GM10248 (cell line): ENCODE results near the gene EPB41L4B.

Experiments
- CTCF ChIA-PET: fragments of 300-600 bp; sonication (Branson Sonifier 250); formaldehyde crosslinking; extraction: SDS; loops from one replicate; lab custom pipeline; 2021; ENCODE audit warnings: antibody characterized with exemption; lab: Yijun Ruan, JAX
- POLR2A ChIA-PET: fragments of 350-650 bp; sonication (Branson Sonifier 250); formaldehyde crosslinking; extraction: SDS; loops from one replicate; lab custom pipeline; 2020; ENCODE audit warnings: antibody characterized with exemption; lab: Yijun Ruan, JAX
- DNase-seq: peaks from one replicate; pipeline ENCODE4 v3.0.0; 2012; ENCODE audit errors: extremely low spot score
- TF ChIP-seq, protein P1 (sequence below): IDR thresholded peaks from 2 replicates; pipeline ENCODE4 v1.5.1; 2012; ENCODE audit warnings: mild to moderate bottlenecking, low read depth; ENCODE audit errors: extremely low read depth, missing control alignments, control extremely low read depth

Gene EPB41L4B

DNA sequence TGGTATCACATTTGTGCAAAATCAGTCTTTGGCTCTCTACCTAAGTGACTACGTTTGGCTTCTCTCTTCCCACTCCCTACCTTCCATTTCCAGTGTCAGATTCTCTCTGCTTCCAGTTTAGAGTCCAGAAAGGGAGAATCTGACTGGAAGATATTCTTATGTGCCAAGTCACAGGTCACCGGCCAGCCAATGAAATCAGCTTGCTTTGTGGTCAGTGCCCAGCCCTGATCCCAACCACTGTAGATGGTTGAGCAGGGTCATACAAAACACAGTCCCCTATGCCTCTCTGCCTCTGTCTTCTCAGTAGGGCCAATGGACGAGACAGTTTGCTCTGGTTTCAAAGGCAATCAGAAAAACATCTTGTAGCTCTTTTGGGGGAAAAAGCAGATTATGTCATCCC is 15.6 kb upstream of the EPB41L4B start:
- no peak for DNase-seq
- CTCF ChIA-PET: no interaction called here
- POLR2A ChIA-PET: no interaction called here
- TF ChIP-seq, protein P1, sequence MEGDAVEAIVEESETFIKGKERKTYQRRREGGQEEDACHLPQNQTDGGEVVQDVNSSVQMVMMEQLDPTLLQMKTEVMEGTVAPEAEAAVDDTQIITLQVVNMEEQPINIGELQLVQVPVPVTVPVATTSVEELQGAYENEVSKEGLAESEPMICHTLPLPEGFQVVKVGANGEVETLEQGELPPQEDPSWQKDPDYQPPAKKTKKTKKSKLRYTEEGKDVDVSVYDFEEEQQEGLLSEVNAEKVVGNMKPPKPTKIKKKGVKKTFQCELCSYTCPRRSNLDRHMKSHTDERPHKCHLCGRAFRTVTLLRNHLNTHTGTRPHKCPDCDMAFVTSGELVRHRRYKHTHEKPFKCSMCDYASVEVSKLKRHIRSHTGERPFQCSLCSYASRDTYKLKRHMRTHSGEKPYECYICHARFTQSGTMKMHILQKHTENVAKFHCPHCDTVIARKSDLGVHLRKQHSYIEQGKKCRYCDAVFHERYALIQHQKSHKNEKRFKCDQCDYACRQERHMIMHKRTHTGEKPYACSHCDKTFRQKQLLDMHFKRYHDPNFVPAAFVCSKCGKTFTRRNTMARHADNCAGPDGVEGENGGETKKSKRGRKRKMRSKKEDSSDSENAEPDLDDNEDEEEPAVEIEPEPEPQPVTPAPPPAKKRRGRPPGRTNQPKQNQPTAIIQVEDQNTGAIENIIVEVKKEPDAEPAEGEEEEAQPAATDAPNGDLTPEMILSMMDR: no peak

DNA sequence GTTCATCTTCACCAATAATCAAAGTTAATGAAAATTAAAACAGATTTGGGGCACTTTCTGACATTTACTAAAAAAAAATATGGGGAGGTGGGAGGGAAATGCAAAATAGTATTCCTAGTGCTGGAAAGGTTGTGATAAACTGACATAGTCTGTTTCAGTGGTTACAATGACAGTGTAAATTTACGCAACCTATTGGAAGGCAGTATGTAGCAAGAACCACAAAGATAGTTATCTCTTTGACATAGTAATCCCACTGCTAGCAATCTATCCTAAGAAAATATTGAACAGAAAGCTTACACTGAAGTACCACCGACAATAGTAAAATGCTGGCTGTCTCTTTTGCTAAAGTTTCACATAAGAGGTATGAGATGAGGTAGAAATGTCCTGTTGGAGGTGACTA is 15.1 kb upstream of the EPB41L4B start:
- ChIA-PET POLR2A (no interaction called here), CTCF (no interaction called here)
- DNase-seq: no peak

DNA sequence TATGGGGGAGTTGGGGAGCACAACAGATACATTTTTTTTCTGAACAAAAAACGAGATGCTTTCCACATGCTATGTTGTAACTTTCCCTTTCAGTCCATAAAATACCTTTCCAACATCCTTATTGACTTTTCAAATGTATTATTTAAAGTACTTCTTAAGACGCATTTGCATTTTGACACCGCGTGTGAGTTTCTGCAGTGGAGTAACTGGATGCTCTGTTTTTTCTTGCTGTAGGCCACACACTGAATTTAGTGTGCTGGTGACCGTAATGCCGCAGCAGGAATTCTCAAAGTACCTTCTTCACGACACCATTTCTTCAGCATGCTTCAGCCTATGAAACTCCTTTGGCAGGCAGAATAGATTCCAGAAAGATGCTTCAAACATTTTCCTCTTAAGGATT is 14.3 kb upstream of the EPB41L4B start:
- TF ChIP-seq, protein P1: no peak

More for the DNA sequence above, 15.1 kb upstream of the EPB41L4B start:
- TF ChIP-seq, protein P1: no peak

GRCh38 chr9:109331353-109331752 is 10.5 kb upstream of the EPB41L4B start:
- TF ChIP-seq, protein P1: no peak
- POLR2A ChIA-PET: no interaction called here
- DNase-seq: no peak
- CTCF ChIA-PET: interaction anchor here (0.7 kb wide), 1 partner anchor 138 kb away, joined by 3 read pairs; no protein-coding TSS in a partner anchor

More for the DNA sequence above, 14.3 kb upstream of the EPB41L4B start:
- no peak for DNase-seq
- CTCF ChIA-PET: no interaction called here
- POLR2A ChIA-PET: no interaction called here

DNA sequence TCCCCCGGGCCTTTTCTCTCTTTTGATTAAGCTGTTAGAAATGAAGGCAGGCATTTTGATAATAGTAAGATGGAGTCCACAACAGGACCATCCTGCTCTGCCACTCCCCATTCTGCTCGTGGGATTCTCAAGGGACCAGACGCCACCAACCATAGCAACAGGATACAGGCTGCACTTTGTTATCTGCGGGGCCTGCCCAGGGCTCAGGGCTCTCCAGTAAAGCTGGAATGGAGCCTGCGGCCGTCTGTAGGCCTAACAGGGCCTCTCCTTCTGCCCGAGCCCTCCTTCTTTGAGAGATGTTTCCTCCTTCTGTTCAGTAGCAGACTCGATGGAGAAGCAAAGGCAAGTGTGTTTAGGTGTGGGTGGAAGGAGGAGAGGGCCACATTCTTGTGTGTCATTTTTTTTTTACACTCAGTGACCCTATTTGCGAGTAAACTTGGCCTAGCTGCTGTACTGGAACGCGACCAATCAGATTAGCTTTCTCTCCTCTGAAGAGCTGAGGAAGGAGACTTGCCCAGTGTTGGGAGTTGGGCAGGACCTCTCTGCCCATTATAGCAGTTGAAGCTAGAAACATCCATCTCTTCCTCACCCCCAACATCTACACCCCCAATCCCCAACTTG is 8.9 kb upstream of the EPB41L4B start:
- ChIA-PET POLR2A (no interaction called here), CTCF (interaction anchor here (0.7 to 1.7 kb wide), 3 partner anchors 8 to 140 kb away, joined by 3 to 5 read pairs (median 4); no protein-coding TSS in a partner anchor)
- TF ChIP-seq, protein P1: no peak
- no peak for DNase-seq

DNA sequence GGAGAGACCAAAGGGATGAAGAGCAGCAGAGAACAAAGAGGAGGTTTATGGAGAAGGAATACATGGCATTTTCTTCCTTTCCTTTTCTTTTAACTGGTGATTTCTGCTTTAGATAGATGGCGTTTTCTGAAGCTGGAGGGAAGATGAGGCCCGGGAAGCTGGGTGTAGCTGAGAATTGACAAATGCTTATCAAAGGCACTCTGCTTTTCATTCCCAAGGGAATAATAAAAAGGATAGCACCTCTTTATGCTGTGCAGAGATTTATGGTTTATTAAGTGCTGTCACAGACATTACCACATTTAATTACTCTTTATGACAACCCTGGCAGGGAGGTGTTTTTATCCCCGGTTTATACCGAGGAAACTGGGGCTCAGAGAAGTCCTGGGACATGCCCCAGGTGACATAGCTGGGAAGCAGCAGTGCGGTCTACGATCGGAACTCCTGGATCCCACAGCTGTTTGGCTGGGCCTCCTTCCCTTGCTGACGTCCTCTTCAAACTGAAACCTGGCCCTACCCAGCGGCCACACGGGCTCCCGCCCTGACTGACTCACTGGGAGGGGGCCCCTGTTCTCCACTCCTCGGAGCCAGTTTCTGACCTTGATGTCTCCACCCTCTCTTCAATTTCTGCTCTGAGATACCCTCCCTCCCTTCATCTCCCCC is 8.2 kb upstream of the EPB41L4B start:
- TF ChIP-seq, protein P1: no peak
- DNase-seq: no peak
- POLR2A ChIA-PET: no interaction called here
- CTCF ChIA-PET: interaction anchor here (0.7 to 1.7 kb wide), 4 partner anchors 7 to 140 kb away, joined by 3 to 5 read pairs (median 4); no protein-coding TSS in a partner anchor
